T-cell (primary cell): ENCODE measurements around the gene MRPL51. TPM values are rescaled to one million over a fixed set of nuclear protein-coding genes. Genes with fewer than 3 reads are reported as not detected.

Experiments used
- ATAC-seq, 4 experiments: fragments of 200-7000 bp in 3 of 4; fragments of 150-1000 bp in 1 of 4; cut with Tn5 transposase; replicated peaks in 1 of 4; 1 replicate in 3 of 4; 2 replicates in 1 of 4; pipeline ENCODE4 v1.10.0; 2021; ENCODE audit warnings: moderate library complexity in 3 of 4, mild to moderate bottlenecking in 2 of 4, moderate number of reproducible peaks in 1 of 4
- CTCF ChIA-PET, 2 donors: fragments of 300-600 bp; sonication (Branson Sonifier 250); formaldehyde crosslinking; loops; one replicate each; lab custom pipeline; 2022; ENCODE audit warnings: antibody characterized with exemption in 2 of 2; lab: Charles Lee
- POLR2A ChIA-PET, 2 donors: fragments of 300-600 bp; sonication (Branson Sonifier 250); formaldehyde crosslinking; loops; one replicate each; lab custom pipeline; 2022; ENCODE audit warnings: antibody characterized with exemption in 2 of 2; lab: Charles Lee
- DNase-seq, 35 experiments: peaks; one replicate each; pipeline versions ENCODE4 v3.0.0 to v3.0.0-alpha.2; 2013 to 2023
- H3K27ac ChIP-seq: one replicate; pipeline ENCODE4 v1.5.1; 2013; ENCODE audit warnings: low read length
- H3K27me3 ChIP-seq, 2 experiments: replicated peaks in 1 of 2; 1 replicate in 1 of 2; 2 replicates in 1 of 2; pipeline versions ENCODE4 v1.6.1 to v1.7.0; 2013; ENCODE audit warnings: low read length in 1 of 2, mixed read lengths in 1 of 2; ENCODE audit not compliant: control insufficient read depth in 2 of 2, insufficient read depth in 2 of 2; ENCODE audit errors: extremely low read depth in 1 of 2
- H3K36me3 ChIP-seq, 2 donors: 1 replicate in 1 of 2; 2 replicates in 1 of 2; pipeline versions ENCODE4 v1.6.1 to v1.7.0; 2013; ENCODE audit warnings: low read length in 1 of 2; ENCODE audit not compliant: control insufficient read depth in 2 of 2, insufficient read depth in 1 of 2; ENCODE audit errors: extremely low read depth in 1 of 2
- H3K4me1 ChIP-seq, 2 experiments: 1 replicate in 1 of 2; 2 replicates in 1 of 2; pipeline versions ENCODE4 v1.6.1 to v1.7.0; 2013; ENCODE audit warnings: low read length in 2 of 2, mixed read lengths in 1 of 2; ENCODE audit not compliant: insufficient read depth in 2 of 2, control insufficient read depth in 1 of 2; ENCODE audit errors: extremely low read depth in 1 of 2
- H3K4me3 ChIP-seq, 2 donors: 1 replicate in 1 of 2; 2 replicates in 1 of 2; pipeline versions ENCODE4 v1.5.1 to v1.7.0; 2013; ENCODE audit warnings: mild to moderate bottlenecking in 2 of 2, low read length in 1 of 2, moderate library complexity in 1 of 2; ENCODE audit not compliant: control insufficient read depth in 1 of 2; ENCODE audit errors: extremely low read depth in 1 of 2
- H3K9me3 ChIP-seq: 2 replicates; pipeline ENCODE4 v1.7.0; 2013
- H3K27ac Mint-ChIP-seq, 2 donors: one replicate each; pipeline ENCODE4 v1.8.0; 2020 to 2021; ENCODE audit warnings: mild to moderate bottlenecking in 2 of 2, mixed read lengths in 2 of 2
- H3K27me3 Mint-ChIP-seq, 2 donors: one replicate each; pipeline ENCODE4 v1.8.0; 2021 to 2022; ENCODE audit warnings: mixed read lengths in 2 of 2
- H3K36me3 Mint-ChIP-seq: one replicate; pipeline ENCODE4 v1.8.0; 2021; ENCODE audit warnings: mixed read lengths
- H3K4me1 Mint-ChIP-seq, 3 donors: one replicate each; pipeline ENCODE4 v1.8.0; 2020 to 2022; ENCODE audit warnings: mixed read lengths in 3 of 3, mild to moderate bottlenecking in 1 of 3
- H3K4me3 Mint-ChIP-seq, 3 donors: one replicate each; pipeline ENCODE4 v1.8.0; 2020 to 2022; ENCODE audit warnings: mild to moderate bottlenecking in 3 of 3, mixed read lengths in 3 of 3, moderate library complexity in 3 of 3
- H3K9me3 Mint-ChIP-seq, 3 donors: one replicate each; pipeline ENCODE4 v1.8.0; 2020 to 2022; ENCODE audit warnings: mixed read lengths in 3 of 3
- WGBS: methylation state at CpG from one replicate; pipeline ENCODE4 v1.1.5; 2013; ENCODE audit warnings: missing lambda C conversion rate; ENCODE audit not compliant: insufficient coverage; 5-methylcytosine and 5-hydroxymethylcytosine counted together
- total RNA-seq, 35 experiments: library from RNA in 6 of 35; stranded (reverse) in 6 of 35; fragments of 120-200 nt in 1 of 35; gene quantifications; one replicate each; pipeline versions ENCODE4 v1.2.1 to v1.2.4 and lab custom pipeline; 2013 to 2026

The MRPL51 gene
- total RNA-seq, 5 donors from 2014 or later (not counting 1 experiment from before 2014, with no cell fraction given): 34.3 to 86.6 (median 80.3) TPM

GRCh38 chr12:6443361-6443983 is 49.6 kb downstream of the MRPL51 start:
- peaks cover 28 to 48% of the 10 kb centered on the region in 2 experiments for H3K4me1 ChIP-seq
- no peak overlapping the region for H3K4me3 ChIP-seq
- WGBS: 47% methylated on average over 5 of the region's 9 CpGs
- H3K27me3 Mint-ChIP-seq: no peaks in the 10 kb centered on the region
- ChIA-PET POLR2A (interaction anchor here (0.5 to 1.0 kb wide), 3 partner anchors 12 to 28 kb away, joined by 3 to 7 read pairs (median 4); no protein-coding TSS in a partner anchor), CTCF (interaction anchor here (0.6 to 2.3 kb wide), 6 partner anchors 10 to 120 kb away, joined by 3 to 17 read pairs (median 3); partner anchors contain the start of gene VAMP1 (in 1 of the 2))
- H3K4me3 Mint-ChIP-seq: peak overlapping the region; percentile 98 to 99 (median 99)
- H3K4me1 Mint-ChIP-seq: peaks cover 53 to 78% (median 69%) of the 10 kb centered on the region in 3 donors
- no peaks in the 10 kb centered on the region for H3K27me3 ChIP-seq
- ATAC-seq: peak in 2 of 4 experiments; percentile 15 to 17
- H3K36me3 Mint-ChIP-seq: peaks cover 14% of the 10 kb centered on the region
- no peaks in the 10 kb centered on the region for H3K9me3 ChIP-seq
- H3K27ac Mint-ChIP-seq: peak overlapping the region; percentile 95 to 97
- peak overlapping the region; percentile 77 for H3K27ac ChIP-seq
- peak in 2 of 35 experiments; percentile 25 to 45 for DNase-seq
- peaks cover 0 to 11% of the 10 kb centered on the region in 2 donors for H3K36me3 ChIP-seq
- H3K9me3 Mint-ChIP-seq: no peaks in the 10 kb centered on the region

GRCh38 chr12:6442836-6443235 is 50.2 kb downstream of the MRPL51 start:
- Mint-ChIP-seq H3K4me3 (peak overlapping the region in 1 of 3 donors; percentile 99), H3K27ac (peak overlapping the region; percentile 95 to 97), H3K9me3 (no peaks in the 10 kb centered on the region), H3K4me1 (peaks cover 47 to 72% (median 63%) of the 10 kb centered on the region in 3 donors), H3K36me3 (peaks cover 10% of the 10 kb centered on the region), H3K27me3 (no peaks in the 10 kb centered on the region)
- Histone ChIP-seq H3K36me3 (peaks cover 0 to 7% of the 10 kb centered on the region in 2 donors), H3K4me3 (no peak overlapping the region), H3K27ac (peak overlapping the region; percentile 77), H3K9me3 (no peaks in the 10 kb centered on the region), H3K27me3 (no peaks in the 10 kb centered on the region), H3K4me1 (peaks cover 23 to 43% of the 10 kb centered on the region in 2 experiments)
- no peak for DNase-seq
- ChIA-PET POLR2A (interaction anchor here (0.5 to 0.9 kb wide), 5 partner anchors 13 to 1213 kb away, joined by 3 to 8 read pairs (median 5); no protein-coding TSS in a partner anchor), CTCF (interaction anchor here (0.6 to 2.7 kb wide), 6 partner anchors 18 to 281 kb away, joined by 3 to 11 read pairs (median 5); partner anchors contain the start of genes COPS7A (in 1 of the 2) and VAMP1 (in 1 of the 2))
- no peak for ATAC-seq
- 74% methylated on average over 4 of the region's 9 CpGs for WGBS

Other genes with a start within 250 kb of the MRPL51 start
- gene PLEKHG6, start 182.6 kb downstream of the MRPL51 start, total RNA-seq: under 1 TPM in 2 of 5 donors, not detected in 3; 0.13 to 0.38 TPM
- gene TNFRSF1A, start 151.2 kb downstream of the MRPL51 start, total RNA-seq: 10 to 100 TPM; 32.3 to 88.0 (median 86.5) TPM
- gene SCNN1A, start 117.7 kb downstream of the MRPL51 start, total RNA-seq: 1 to 10 TPM; 1.0 to 3.4 (median 2.6) TPM
- gene LTBR, start 109.1 kb downstream of the MRPL51 start, total RNA-seq: 1 to 10 TPM in 2 of 5 donors, under 1 TPM in 2, not detected in 1; 0.56 to 1.6 (median 1.2) TPM
- 100 to 1,000 TPM in 4 of 5 donors, 10 to 100 TPM in 1; 94.0 to 140 (median 138) TPM for gene CD27, start 48.3 kb downstream of the MRPL51 start, total RNA-seq
- 10 to 100 TPM; 22.6 to 77.0 (median 60.3) TPM for gene TAPBPL, start 41.2 kb downstream of the MRPL51 start, total RNA-seq
- gene VAMP1, start 22.6 kb downstream of the MRPL51 start, total RNA-seq: 10 to 100 TPM; 64.6 to 92.2 (median 75.8) TPM
- 10 to 100 TPM; 32.8 to 43.8 (median 40.7) TPM for gene NCAPD2, start 840 bp upstream of the MRPL51 start, total RNA-seq
- 100 to 1,000 TPM; 500 to 643 (median 605) TPM for gene GAPDH, start 41.3 kb upstream of the MRPL51 start, total RNA-seq
- 10 to 100 TPM; 30.4 to 59.8 (median 59.7) TPM for gene IFFO1, start 62.8 kb upstream of the MRPL51 start, total RNA-seq
- 100 to 1,000 TPM in 1 of 5 donors, 10 to 100 TPM in 4; 69.6 to 107 (median 93.1) TPM for gene NOP2, start 75.0 kb upstream of the MRPL51 start, total RNA-seq
- 100 to 1,000 TPM; 236 to 392 (median 258) TPM for gene CHD4, start 114.1 kb upstream of the MRPL51 start, total RNA-seq
- 10 to 100 TPM in 4 of 5 donors, 1 to 10 TPM in 1; 5.8 to 16.0 (median 14.9) TPM for gene LPAR5, start 142.7 kb upstream of the MRPL51 start, total RNA-seq
- 10 to 100 TPM in 1 of 5 donors, 1 to 10 TPM in 4; 2.4 to 11.1 (median 6.5) TPM for gene ACRBP, start 154.2 kb upstream of the MRPL51 start, total RNA-seq
- 10 to 100 TPM; 34.0 to 71.3 (median 64.5) TPM for gene ING4, start 169.9 kb upstream of the MRPL51 start, total RNA-seq
- gene ZNF384, start 196.1 kb upstream of the MRPL51 start, total RNA-seq: 10 to 100 TPM; 68.6 to 82.9 (median 79.4) TPM
- gene PIANP, start 207.6 kb upstream of the MRPL51 start, total RNA-seq: 1 to 10 TPM in 3 of 5 donors, under 1 TPM in 1, not detected in 1; 0.88 to 2.5 (median 2.4) TPM
- gene COPS7A, start 230.8 kb upstream of the MRPL51 start, total RNA-seq: 10 to 100 TPM; 18.5 to 33.1 (median 31.8) TPM